Spleen (tissue), 11 donors: ENCODE measurements around the gene DNAJC30. TPM values are rescaled to one million over a fixed set of nuclear protein-coding genes. Genes with fewer than 3 reads are reported as not detected.

Experiments
- DNase-seq: peaks from one replicate; pipeline ENCODE4 v3.0.0-alpha.2; 2020
- H3K27ac ChIP-seq, 8 donors: fragments of 200-600 bp; sonication (generic) in 7 of 8; 1 replicate in 4 of 8; 2 replicates in 4 of 8; pipeline versions ENCODE4 v1.5.0 to v1.8.0; 2016 to 2021; ENCODE audit warnings: inconsistent platforms in 4 of 8, mild to moderate bottlenecking in 4 of 8, moderate library complexity in 1 of 8
- H3K27me3 ChIP-seq, 7 donors: fragments of 200-600 bp; sonication (generic) in 6 of 7; replicated peaks in 1 of 7; 1 replicate in 4 of 7; 2 replicates in 3 of 7; pipeline versions ENCODE4 v1.5.0 to v1.8.0; 2016 to 2021; ENCODE audit warnings: inconsistent platforms in 3 of 7, mild to moderate bottlenecking in 1 of 7
- H3K36me3 ChIP-seq, 6 donors: fragments of 200-600 bp; sonication (generic) in 5 of 6; 1 replicate in 4 of 6; 2 replicates in 2 of 6; pipeline versions ENCODE4 v1.5.0 to v1.8.0; 2016 to 2021; ENCODE audit warnings: inconsistent platforms in 2 of 6
- H3K4me1 ChIP-seq, 6 donors: fragments of 200-600 bp; sonication (generic) in 5 of 6; 1 replicate in 3 of 6; 2 replicates in 3 of 6; pipeline versions ENCODE4 v1.5.0 to v1.8.0; 2016 to 2021; ENCODE audit warnings: inconsistent platforms in 3 of 6
- H3K4me3 ChIP-seq, 8 donors: fragments of 200-600 bp; sonication (generic) in 7 of 8; 1 replicate in 4 of 8; 2 replicates in 4 of 8; pipeline versions ENCODE4 v1.5.0 to v1.8.0; 2016 to 2021; ENCODE audit warnings: inconsistent platforms in 4 of 8, mild to moderate bottlenecking in 4 of 8, moderate library complexity in 2 of 8
- H3K9me3 ChIP-seq, 8 donors: fragments of 200-600 bp; sonication (generic) in 7 of 8; 1 replicate in 4 of 8; 2 replicates in 4 of 8; pipeline versions ENCODE4 v1.5.0 to v1.8.0; 2016 to 2021; ENCODE audit warnings: inconsistent platforms in 4 of 8
- CTCF ChIP-seq, 11 experiments: fragments of 200-600 bp in 7 of 11; fragments of 450-650 bp in 4 of 11; sonication (generic) in 4 of 11; IDR thresholded peaks in 8 of 11; conservative IDR thresholded peaks in 3 of 11; 1 replicate in 7 of 11; 2 replicates in 4 of 11; pipeline versions ENCODE4 v1.4.0 to v1.8.0; 2016 to 2021; ENCODE audit warnings: antibody characterized with exemption in 11 of 11, inconsistent platforms in 4 of 11, mild to moderate bottlenecking in 1 of 11
- POLR2A ChIP-seq, 3 donors: fragments of 450-650 bp; IDR thresholded peaks; one replicate each; pipeline ENCODE4 v1.5.1; 2017; ENCODE audit warnings: antibody characterized with exemption in 3 of 3, mild to moderate bottlenecking in 1 of 3
- POLR2AphosphoS5 ChIP-seq, 3 donors: sonication (generic); formaldehyde crosslinking; IDR thresholded peaks; one replicate each; pipeline ENCODE4 v1.5.1; 2017; ENCODE audit warnings: antibody characterized with exemption in 3 of 3
- WGBS, 5 donors: extraction: QIAGEN DNeasy Blood & Tissue Kit in 3 of 5; methylation state at CpG; one replicate each; pipeline versions ENCODE4 v1.1.5 to v1.1.7; 2013 to 2018; 5-methylcytosine and 5-hydroxymethylcytosine counted together
- intact Hi-C: fragments of 100-400 bp; cut with DNase I; formaldehyde crosslinking; loops from one replicate; pipeline ENCODE4 v1.15.0; 2023; ENCODE audit warnings: low total_unique reads
- polyA plus RNA-seq, 3 donors: library from polyadenylated mRNA; stranded (reverse); fragments of 200-250 nt; gene quantifications; one replicate each; pipeline ENCODE4 v1.2.1, GENCODE V29; 2013
- total RNA-seq, 7 donors: library from RNA; depleted of rRNA in 3 of 7; stranded (reverse); fragments of >200 nt in 3 of 7; fragmentation: NEBNext Ultra II Directional in 4 of 7; extraction: Animal tissue kit (Norgen Biotek cat#: 25700) in 4 of 7; gene quantifications; one replicate each; pipeline versions ENCODE4 v1.1.0 to v1.2.1, GENCODE V29; 2016 to 2021
- donor health status: healthy with polysubstance abuse.
- donor health status: DM: no; HTN: no; CAD: no; lungs with moderate emphysema.
- donor health status: DM: no; HTN: no; CAD: no.
- donor health status: Bipolar disorder and iron deficiency.
- donor health status: healthy.
- donor health status: DM: no; HTN: no; CAD: no.
- donor health status: DM: yes; HTN: yes; CAD: no.

Gene DNAJC30
- total and polyA plus RNA-seq, 10 donors: 5.6 to 12.7 (median 8.7) TPM

GRCh38 chr7:73728551-73728950 is 45.3 kb upstream of the DNAJC30 start:
- Histone ChIP-seq H3K4me1 (peaks cover 0 to 16% (median 4%) of the 10 kb centered on the region in 6 donors), H3K36me3 (no peaks in the 10 kb centered on the region), H3K27me3 (peaks cover 0 to 36% (median 5%) of the 10 kb centered on the region in 7 donors), H3K4me3 (no peak overlapping the region), H3K27ac (no peak overlapping the region), H3K9me3 (no peaks in the 10 kb centered on the region)
- no peak for TF ChIP-seq POLR2AphosphoS5 (IDR thresholded peaks at IDR 0.05)
- TF ChIP-seq CTCF (IDR thresholded peaks at IDR 0.05 in 8 of 11, conservative IDR thresholded peaks at IDR 0.05 in 3 of 11): no peak
- TF ChIP-seq POLR2A (IDR thresholded peaks at IDR 0.05): no peak
- no peak for DNase-seq
- intact Hi-C loops: loop anchor here (2.0 kb wide), 1 partner anchor 122 kb away; no protein-coding TSS in a partner anchor
- 62 to 70% (median 63%) methylated on average over 5 of the region's 5 CpGs for WGBS, 5 donors

- TF ChIP-seq CTCF (IDR thresholded peaks at IDR 0.05 in 8 of 11, conservative IDR thresholded peaks at IDR 0.05 in 3 of 11): no peak
- TF ChIP-seq POLR2A (IDR thresholded peaks at IDR 0.05): no peak
- no peak for TF ChIP-seq POLR2AphosphoS5 (IDR thresholded peaks at IDR 0.05)
- Histone ChIP-seq H3K4me3 (no peak overlapping the region), H3K27ac (no peak overlapping the region), H3K36me3 (no peaks in the 10 kb centered on the region), H3K9me3 (no peaks in the 10 kb centered on the region), H3K4me1 (peaks cover 0 to 16% (median 4%) of the 10 kb centered on the region in 6 donors), H3K27me3 (peaks cover 0 to 36% (median 5%) of the 10 kb centered on the region in 7 donors)
- WGBS, 5 donors: 52 to 76% (median 57%) methylated on average over 3 of the region's 3 CpGs
- no peak for DNase-seq
- intact Hi-C loops: loop anchor here (2.0 kb wide), 1 partner anchor 121 kb away; no protein-coding TSS in a partner anchor
Measured at GRCh38 chr7:73727952-73728351, 44.7 kb upstream of the DNAJC30 start.

- H3K4me3 ChIP-seq: no peak overlapping the region
- DNase-seq: no peak
- no peaks in the 10 kb centered on the region for H3K9me3 ChIP-seq
- no peaks in the 10 kb centered on the region for H3K36me3 ChIP-seq
- peaks cover 0 to 43% (median 5%) of the 10 kb centered on the region in 7 donors for H3K27me3 ChIP-seq
- H3K27ac ChIP-seq: no peak overlapping the region
- intact Hi-C loops: no loop called here
- 45 to 79% (median 78%) methylated on average over 1 of the region's 1 CpG for WGBS, 5 donors
- no peak for TF ChIP-seq POLR2A (IDR thresholded peaks at IDR 0.05)
- TF ChIP-seq CTCF (IDR thresholded peaks at IDR 0.05 in 8 of 11, conservative IDR thresholded peaks at IDR 0.05 in 3 of 11): peak in 5 of 11 experiments; percentile 26 to 61 (median 33)
- no peak for TF ChIP-seq POLR2AphosphoS5 (IDR thresholded peaks at IDR 0.05)
- H3K4me1 ChIP-seq: peaks cover 0 to 7% (median 4%) of the 10 kb centered on the region in 6 donors
Measured at GRCh38 chr7:73726083-73726466, 42.8 kb upstream of the DNAJC30 start.

- peaks cover 0 to 53% (median 6%) of the 10 kb centered on the region in 7 donors for H3K27me3 ChIP-seq
- no peak overlapping the region for H3K4me3 ChIP-seq
- 84 to 97% (median 89%) methylated on average over 3 of the region's 3 CpGs for WGBS, 5 donors
- no peak for DNase-seq
- no peak overlapping the region for H3K27ac ChIP-seq
- H3K4me1 ChIP-seq: peaks cover 3 to 19% (median 11%) of the 10 kb centered on the region in 6 donors
- intact Hi-C loops: no loop called here
- H3K36me3 ChIP-seq: no peaks in the 10 kb centered on the region
- TF ChIP-seq POLR2AphosphoS5 (IDR thresholded peaks at IDR 0.05) (no peak), CTCF (IDR thresholded peaks at IDR 0.05 in 8 of 11, conservative IDR thresholded peaks at IDR 0.05 in 3 of 11) (no peak), POLR2A (IDR thresholded peaks at IDR 0.05) (no peak)
- no peaks in the 10 kb centered on the region for H3K9me3 ChIP-seq
Measured at GRCh38 chr7:73723813-73724212, 40.6 kb upstream of the DNAJC30 start.
